K562 (cell line): ENCODE data around the gene ASB12. TPM values are rescaled to one million over a fixed set of nuclear protein-coding genes. Genes with fewer than 3 reads are reported as not detected.
"Not testable (repeated sequence)": the region's sequence is repeated elsewhere in the genome, so short reads cannot be mapped to it uniquely, and the experiment has no call there.

ENCODE experiments used
- ATAC-seq: fragments of 200-7000 bp; cut with Tn5 transposase; 3 replicates; pipeline ENCODE4 v1.9.1; 2020; ENCODE audit warnings: moderate library complexity
- BruUV-seq: library from RNA; stranded (reverse); fragments of 400-500 nt; replicated peaks from 2 replicates; lab custom pipeline; 2021; lab: Mats Ljungman, UMichigan
- CTCF ChIA-PET: fragments of 300-600 bp; formaldehyde crosslinking; extraction: SDS; loops from one replicate; lab custom pipeline; 2021; ENCODE audit warnings: low intra/inter-chr PET ratio; lab: Yijun Ruan, JAX
- POLR2A ChIA-PET: fragments of 300-600, 350-650 bp; sonication (Branson Sonifier 250); formaldehyde crosslinking; extraction: SDS; loops from one replicate; lab custom pipeline; 2021; ENCODE audit warnings: antibody characterized with exemption, inconsistent platforms; lab: Yijun Ruan, JAX
- DNase-seq, 4 experiments: peaks; one replicate each; pipeline versions ENCODE4 v3.0.0 to v3.0.0-alpha.2; 2011 to 2018; ENCODE audit warnings: low spot score in 3 of 4, mixed read lengths in 3 of 4; ENCODE audit errors: extremely low read depth in 1 of 4
- FAIRE-seq: peaks from 2 replicates; lab custom pipeline; 2011; peaks lifted over from hg19 to GRCh38; lab: Jason Lieb, UNC
- H2AFZ ChIP-seq: 2 replicates; pipeline ENCODE4 v1.6.0; 2011; ENCODE audit warnings: low read depth, low read length, control low read depth, inconsistent platforms
- H3K27ac ChIP-seq: fragments of 200-600 bp; 3 replicates; pipeline ENCODE4 v1.8.0; 2011; ENCODE audit warnings: low read depth, mild to moderate bottlenecking, control low read depth, inconsistent platforms, low read length, moderate library complexity, mixed read lengths; ENCODE audit errors: extremely low read depth
- H3K27me3 ChIP-seq, 2 experiments: fragments of 300-600 bp in 1 of 2; 2 replicates in 1 of 2; 3 replicates in 1 of 2; pipeline versions ENCODE4 v1.6.0 to v1.8.0; 2011; ENCODE audit warnings: inconsistent platforms in 2 of 2, low read length in 2 of 2, mild to moderate bottlenecking in 1 of 2, mixed read lengths in 1 of 2, moderate library complexity in 1 of 2; ENCODE audit not compliant: control insufficient read depth in 2 of 2, insufficient read depth in 2 of 2
- H3K36me3 ChIP-seq: fragments of 300-600 bp; 3 replicates; pipeline ENCODE4 v1.8.0; 2011; ENCODE audit warnings: mild to moderate bottlenecking, low read length, inconsistent platforms; ENCODE audit not compliant: control insufficient read depth, insufficient read depth
- H3K4me1 ChIP-seq, 2 experiments: fragments of 200-600 bp in 1 of 2; replicated peaks in 1 of 2; 2 replicates in 1 of 2; 3 replicates in 1 of 2; pipeline versions ENCODE4 v1.5.1 to v1.8.0; 2011; ENCODE audit warnings: inconsistent platforms in 2 of 2, low read length in 2 of 2, mild to moderate bottlenecking in 1 of 2, mixed read lengths in 1 of 2, moderate library complexity in 1 of 2; ENCODE audit not compliant: control insufficient read depth in 2 of 2, insufficient read depth in 2 of 2
- H3K4me2 ChIP-seq: 2 replicates; pipeline ENCODE4 v1.6.1; 2011; ENCODE audit warnings: low read length, control low read depth, inconsistent platforms, mixed read lengths; ENCODE audit not compliant: insufficient read depth
- H3K4me3 ChIP-seq: fragments of 200-600 bp; sonication (generic), shearing (Covaris generic); 2 replicates; pipeline ENCODE4 v1.5.1; 2016; ENCODE audit warnings: control low read depth, inconsistent platforms
- H3K79me2 ChIP-seq: fragments of 200-600 bp; 3 replicates; pipeline ENCODE4 v1.8.0; 2011; ENCODE audit warnings: low read length, inconsistent platforms; ENCODE audit not compliant: control insufficient read depth, insufficient read depth
- H3K9ac ChIP-seq, 2 experiments: 2 replicates each; pipeline versions ENCODE4 v1.6.0 to v1.6.1; 2011; ENCODE audit warnings: low read depth in 2 of 2, low read length in 2 of 2, control low read depth in 1 of 2, inconsistent platforms in 1 of 2, mild to moderate bottlenecking in 1 of 2, mixed read lengths in 1 of 2; ENCODE audit not compliant: insufficient read depth in 1 of 2
- H3K9me1 ChIP-seq: one replicate; pipeline ENCODE4 v1.6.0; 2011; ENCODE audit warnings: inconsistent platforms, mild to moderate bottlenecking, low read length, moderate library complexity; ENCODE audit not compliant: control insufficient read depth, insufficient read depth
- H3K9me3 ChIP-seq: replicated peaks from 2 replicates; pipeline ENCODE4 v1.5.1; 2011; ENCODE audit warnings: low read depth, low read length, inconsistent platforms; ENCODE audit not compliant: control insufficient read depth, insufficient read depth
- H4K20me1 ChIP-seq: replicated peaks from 2 replicates; pipeline ENCODE4 v1.6.1; 2011; ENCODE audit warnings: low read length, inconsistent platforms, mixed read lengths; ENCODE audit not compliant: control insufficient read depth, insufficient read depth
- ATF3 ChIP-seq, 2 experiments: fragments of 450-650 bp in 1 of 2; sonication (generic) in 1 of 2; formaldehyde crosslinking in 1 of 2; IDR thresholded peaks in 1 of 2; conservative IDR thresholded peaks in 1 of 2; 2 replicates each; pipeline versions ENCODE4 v1.6.1 to v1.8.1; 2016 to 2023; ENCODE audit warnings: mild to moderate bottlenecking in 2 of 2, moderate library complexity in 2 of 2, inconsistent platforms in 1 of 2, missing genetic modification reagents in 1 of 2
- CTCF ChIP-seq, 3 experiments: IDR thresholded peaks in 2 of 3; conservative IDR thresholded peaks in 1 of 3; 2 replicates each; pipeline ENCODE4 v1.5.1; 2011 to 2012; ENCODE audit warnings: low read length in 3 of 3, mild to moderate bottlenecking in 3 of 3, control low read depth in 2 of 3, improper control_type of control experiment in 1 of 3, inconsistent platforms in 1 of 3, low read depth in 1 of 3, mixed read lengths in 1 of 3, moderate library complexity in 1 of 3; ENCODE audit not compliant: insufficient read depth in 2 of 3
- HNRNPH1 ChIP-seq: fragments of 200-400 bp; formaldehyde crosslinking; optimal IDR thresholded peaks from 2 replicates; pipeline ENCODE3; 2017; ENCODE audit warnings: low read depth, mild to moderate bottlenecking, low read length, moderate library complexity
- IFI16 ChIP-seq: fragments of 250-450 bp; sonication (Bioruptor Pico); IDR thresholded peaks from 2 replicates; pipeline ENCODE4 v2.1.2; 2022; ENCODE audit warnings: mild to moderate bottlenecking, inconsistent platforms
- MTA2 ChIP-seq: fragments of 450-650 bp; IDR thresholded peaks from 2 replicates; pipeline ENCODE4 v1.6.1; 2016; ENCODE audit warnings: low read depth
- PKNOX1 ChIP-seq: fragments of 450-650 bp; IDR thresholded peaks from 2 replicates; pipeline ENCODE4 v1.6.1; 2016
- TEAD4 ChIP-seq, 2 experiments: sonication (generic) in 1 of 2; formaldehyde crosslinking in 1 of 2; IDR thresholded peaks; 2 replicates each; pipeline versions ENCODE4 v1.6.1 to v1.8.0; 2012 to 2022; ENCODE audit warnings: borderline replicate concordance in 1 of 2, inconsistent platforms in 1 of 2, low read length in 1 of 2, mild to moderate bottlenecking in 1 of 2, missing genetic modification reagents in 1 of 2
- TSC22D4 ChIP-seq: fragments of 450-650 bp; IDR thresholded peaks from 2 replicates; pipeline ENCODE4 v1.6.1; 2016; ENCODE audit warnings: missing genetic modification characterization, missing biosample characterization, control low read depth
- ZNF239 ChIP-seq: fragments of 250-450 bp; sonication (Bioruptor Pico); IDR thresholded peaks from 2 replicates; pipeline ENCODE4 v1.4.0; 2020; ENCODE audit warnings: mild to moderate bottlenecking
- ZSCAN29 ChIP-seq: fragments of 450-650 bp; IDR thresholded peaks from 2 replicates; pipeline ENCODE4 v1.6.1; 2017
- WGBS: fragments of 100-300 bp; shearing (Covaris generic); methylation state at CpG from one replicate; pipeline ENCODE4 v1.1.6; 2016; ENCODE audit warnings: low coverage, mixed read lengths; ENCODE audit not compliant: insufficient coverage; ENCODE audit errors: missing lambda C conversion rate; 5-methylcytosine and 5-hydroxymethylcytosine counted together
- in situ Hi-C: fragments of 300-500 bp; cut with MboI; formaldehyde crosslinking; loops from 4 replicates; pipeline ENCODE4 v1.15.0; 2018; ENCODE audit warnings: inconsistent platforms, mixed read lengths
- intact Hi-C: fragments of 100-400 bp; cut with micrococcal nuclease; formaldehyde crosslinking; loops from 2 replicates; pipeline ENCODE4 v1.14.2; 2022
- polyA plus RNA-seq, 8 experiments: library from polyadenylated mRNA; depleted of rRNA in 4 of 8; stranded (reverse) in 5 of 8; unstranded in 3 of 8; fragments of >200 nt; fragmentation: Nextera tagmentation in 2 of 8; fragmentation: Illumina TruSeq in 1 of 8; extraction: Ambion mirVana in 2 of 8; extraction: Trizol in 1 of 8; gene quantifications; 2 replicates each; pipeline versions ENCODE4 v1.2.1 to v1.2.3, GENCODE V29; 2011 to 2014; ENCODE audit warnings: inconsistent platforms in 1 of 8, missing spikeins in 1 of 8
- total RNA-seq, 7 experiments: library from RNA; depleted of rRNA in 6 of 7; stranded (reverse); fragments of >200 nt in 6 of 7; fragmentation: Illumina TruSeq in 2 of 7; extraction: Trizol in 2 of 7; gene quantifications; 2 replicates each; pipeline versions ENCODE4 v1.2.1 to v1.2.3, GENCODE V29; 2011 to 2021; ENCODE audit warnings: low replicate concordance in 1 of 7

The ASB12 gene
- total and polyA plus RNA-seq, 9 of the 15 experiments (the other 6 are each of a cell fraction or from before 2014, with no cell fraction given), result 0.14 to 0.70 (median 0.33) TPM; not detected in 2

- FAIRE-seq, H3K4me1 ChIP-seq, ATAC-seq, H3K9me1 ChIP-seq, H3K27me3 ChIP-seq, in situ Hi-C loops, H3K9ac ChIP-seq, H4K20me1 ChIP-seq, H3K4me3 ChIP-seq, H3K9me3 ChIP-seq, BruUV-seq, POLR2A ChIA-PET, H3K4me2 ChIP-seq, intact Hi-C loops: not testable (repeated sequence)
- peak in 1 of 4 experiments; percentile 3 for DNase-seq
- peak in 2 of 3 experiments; percentile 11 to 17; a peak in 1 of 6 replicates for TF ChIP-seq CTCF (IDR thresholded peaks at IDR 0.05 in 2 of 3, conservative IDR thresholded peaks at IDR 0.05 in 1 of 3; ENCODE audit: insufficient read depth in 2 of 3, low read depth in 1 of 3, low read length in 3 of 3)
- TF ChIP-seq, all 486 proteins: peak for 1; not testable (repeated sequence) for 485
- CTCF ChIA-PET, H3K36me3 ChIP-seq, H2AFZ ChIP-seq, H3K79me2 ChIP-seq, H3K27ac ChIP-seq: not testable (repeated sequence)
Observed at GRCh38 chrX:64213989-64214388, 16.4 kb downstream of the ASB12 start.

- no peak for DNase-seq
- Histone ChIP-seq H3K4me2 (peak overlapping the region; percentile 69), H3K27ac (peak overlapping the region; percentile 55; the same call in 2 of the 3 replicates), H3K9me3 (no peaks in the 10 kb centered on the region), H3K79me2 (peaks cover 6% of the 10 kb centered on the region; the same call in 2 of the 3 replicates), H3K36me3 (no peaks in the 10 kb centered on the region), H3K4me3 (peak overlapping the region; percentile 59; the same call in 1 of the 2 replicates), H3K27me3 (no peaks in the 10 kb centered on the region), H3K9ac (peak overlapping the region; percentile 60 to 90; a peak in 3 of 4 replicates), H4K20me1 (no peaks in the 10 kb centered on the region), H3K4me1 (peaks cover 3 to 24% of the 10 kb centered on the region in 2 experiments; a peak in 4 of 5 replicates), H2AFZ (peak overlapping the region; percentile 71), H3K9me1 (no peaks in the 10 kb centered on the region)
- ChIA-PET CTCF (no interaction called here), POLR2A (no interaction called here)
- no TSS peak for BruUV-seq
- intact Hi-C loops, result loop anchor here (5.0 kb wide), 1 partner anchor 49 kb away; no protein-coding TSS in a partner anchor
- no peak for FAIRE-seq
- ATAC-seq, result no peak
- WGBS, result 32% methylated on average over 5 of the region's 5 CpGs
- in situ Hi-C loops, result no loop called here
- TF ChIP-seq TSC22D4 (tag) (no peak), ZNF239 (CRISPR knock-in tag) (no peak), ATF3 (IDR thresholded peaks at IDR 0.05) (no peak), ATF3 (CRISPR knock-in tag; conservative IDR thresholded peaks at IDR 0.05) (no peak), PKNOX1 (no peak), ZSCAN29 (no peak), TEAD4 (IDR thresholded peaks at IDR 0.05; ENCODE audit: low read length) (no peak), TEAD4 (CRISPR knock-in tag; IDR thresholded peaks at IDR 0.05; ENCODE audit: borderline replicate concordance) (no peak), HNRNPH1 (no peak), IFI16 (CRISPR knock-in tag) (no peak), MTA2 (no peak)
Observed at GRCh38 chrX:64206556-64207162, 23.7 kb downstream of the ASB12 start.
